HL-60 (cell line): Measurements from ENCODE around the gene ADGRG1.

Source experiments
- DNase-seq, 2 experiments: peaks; one replicate each; pipeline ENCODE4 v3.0.0-alpha.2; 2010 to 2020; ENCODE audit warnings: low read depth in 1 of 2, low spot score in 1 of 2
- H3K27ac ChIP-seq: fragments of 250-450 bp; sonication (Bioruptor Pico); replicated peaks from 2 replicates; pipeline ENCODE4 v1.5.1; 2020; ENCODE audit warnings: mild to moderate bottlenecking, moderate library complexity
- H3K27me3 ChIP-seq: fragments of 250-450 bp; sonication (Bioruptor Pico); 2 replicates; pipeline ENCODE4 v1.5.1; 2021; ENCODE audit warnings: mild to moderate bottlenecking, moderate library complexity; ENCODE audit not compliant: insufficient read depth, poor library complexity, severe bottlenecking
- H3K4me3 ChIP-seq: replicated peaks from 2 replicates; pipeline ENCODE4 v1.5.1; 2011; ENCODE audit warnings: mild to moderate bottlenecking, control low read depth, low read length; ENCODE audit not compliant: insufficient read depth
- GABPA ChIP-seq: IDR thresholded peaks from 2 replicates; pipeline ENCODE4 v1.6.1; 2012; ENCODE audit warnings: low read depth
- POLR2AphosphoS5 ChIP-seq: IDR thresholded peaks from 2 replicates; pipeline ENCODE4 v1.6.1; 2012; ENCODE audit warnings: low read depth
- SPI1 ChIP-seq: IDR thresholded peaks from 2 replicates; pipeline ENCODE4 v1.6.1; 2012; ENCODE audit warnings: low read depth, mild to moderate bottlenecking, borderline replicate concordance
- TF ChIP-seq, protein P1 (sequence below): IDR thresholded peaks from one replicate; pipeline ENCODE4 v1.5.1; 2011; ENCODE audit warnings: low read length, control low read depth, inconsistent platforms; ENCODE audit not compliant: insufficient read depth
- TF ChIP-seq, protein P2 (sequence below): IDR thresholded peaks from 2 replicates; pipeline ENCODE4 v1.6.1; 2012; ENCODE audit warnings: low read depth; ENCODE audit not compliant: insufficient replicate concordance

Gene ADGRG1

GRCh38 chr16:57615813-57616212, 12.6 kb upstream of the ADGRG1 start:
- Histone ChIP-seq H3K27ac (no peak overlapping the region), H3K4me3 (no peak overlapping the region), H3K27me3 (no peaks in the 10 kb centered on the region)
- TF ChIP-seq GABPA (no peak), SPI1 (no peak), POLR2AphosphoS5 (no peak)
- TF ChIP-seq, protein P1, sequence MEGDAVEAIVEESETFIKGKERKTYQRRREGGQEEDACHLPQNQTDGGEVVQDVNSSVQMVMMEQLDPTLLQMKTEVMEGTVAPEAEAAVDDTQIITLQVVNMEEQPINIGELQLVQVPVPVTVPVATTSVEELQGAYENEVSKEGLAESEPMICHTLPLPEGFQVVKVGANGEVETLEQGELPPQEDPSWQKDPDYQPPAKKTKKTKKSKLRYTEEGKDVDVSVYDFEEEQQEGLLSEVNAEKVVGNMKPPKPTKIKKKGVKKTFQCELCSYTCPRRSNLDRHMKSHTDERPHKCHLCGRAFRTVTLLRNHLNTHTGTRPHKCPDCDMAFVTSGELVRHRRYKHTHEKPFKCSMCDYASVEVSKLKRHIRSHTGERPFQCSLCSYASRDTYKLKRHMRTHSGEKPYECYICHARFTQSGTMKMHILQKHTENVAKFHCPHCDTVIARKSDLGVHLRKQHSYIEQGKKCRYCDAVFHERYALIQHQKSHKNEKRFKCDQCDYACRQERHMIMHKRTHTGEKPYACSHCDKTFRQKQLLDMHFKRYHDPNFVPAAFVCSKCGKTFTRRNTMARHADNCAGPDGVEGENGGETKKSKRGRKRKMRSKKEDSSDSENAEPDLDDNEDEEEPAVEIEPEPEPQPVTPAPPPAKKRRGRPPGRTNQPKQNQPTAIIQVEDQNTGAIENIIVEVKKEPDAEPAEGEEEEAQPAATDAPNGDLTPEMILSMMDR: no peak
- TF ChIP-seq, protein P2, sequence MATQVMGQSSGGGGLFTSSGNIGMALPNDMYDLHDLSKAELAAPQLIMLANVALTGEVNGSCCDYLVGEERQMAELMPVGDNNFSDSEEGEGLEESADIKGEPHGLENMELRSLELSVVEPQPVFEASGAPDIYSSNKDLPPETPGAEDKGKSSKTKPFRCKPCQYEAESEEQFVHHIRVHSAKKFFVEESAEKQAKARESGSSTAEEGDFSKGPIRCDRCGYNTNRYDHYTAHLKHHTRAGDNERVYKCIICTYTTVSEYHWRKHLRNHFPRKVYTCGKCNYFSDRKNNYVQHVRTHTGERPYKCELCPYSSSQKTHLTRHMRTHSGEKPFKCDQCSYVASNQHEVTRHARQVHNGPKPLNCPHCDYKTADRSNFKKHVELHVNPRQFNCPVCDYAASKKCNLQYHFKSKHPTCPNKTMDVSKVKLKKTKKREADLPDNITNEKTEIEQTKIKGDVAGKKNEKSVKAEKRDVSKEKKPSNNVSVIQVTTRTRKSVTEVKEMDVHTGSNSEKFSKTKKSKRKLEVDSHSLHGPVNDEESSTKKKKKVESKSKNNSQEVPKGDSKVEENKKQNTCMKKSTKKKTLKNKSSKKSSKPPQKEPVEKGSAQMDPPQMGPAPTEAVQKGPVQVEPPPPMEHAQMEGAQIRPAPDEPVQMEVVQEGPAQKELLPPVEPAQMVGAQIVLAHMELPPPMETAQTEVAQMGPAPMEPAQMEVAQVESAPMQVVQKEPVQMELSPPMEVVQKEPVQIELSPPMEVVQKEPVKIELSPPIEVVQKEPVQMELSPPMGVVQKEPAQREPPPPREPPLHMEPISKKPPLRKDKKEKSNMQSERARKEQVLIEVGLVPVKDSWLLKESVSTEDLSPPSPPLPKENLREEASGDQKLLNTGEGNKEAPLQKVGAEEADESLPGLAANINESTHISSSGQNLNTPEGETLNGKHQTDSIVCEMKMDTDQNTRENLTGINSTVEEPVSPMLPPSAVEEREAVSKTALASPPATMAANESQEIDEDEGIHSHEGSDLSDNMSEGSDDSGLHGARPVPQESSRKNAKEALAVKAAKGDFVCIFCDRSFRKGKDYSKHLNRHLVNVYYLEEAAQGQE: no peak
- no peak for DNase-seq

- H3K27ac ChIP-seq: no peak overlapping the region
- no peak overlapping the region for H3K4me3 ChIP-seq
- no peaks in the 10 kb centered on the region for H3K27me3 ChIP-seq
- TF ChIP-seq, protein P1: no peak
- TF ChIP-seq GABPA (no peak), POLR2AphosphoS5 (no peak), SPI1 (no peak)
- TF ChIP-seq, protein P2: no peak
- no peak for DNase-seq
These were observed 12.2 kb upstream of the ADGRG1 start for GRCh38 chr16:57616241-57616640.

GRCh38 chr16:57616876-57617275, 11.6 kb upstream of the ADGRG1 start:
- TF ChIP-seq POLR2AphosphoS5 (no peak), GABPA (no peak)
- TF ChIP-seq, protein P1: no peak
- H3K27ac ChIP-seq: no peak overlapping the region
- no peak for DNase-seq
- no peak overlapping the region for H3K4me3 ChIP-seq
- H3K27me3 ChIP-seq: no peaks in the 10 kb centered on the region

DNA sequence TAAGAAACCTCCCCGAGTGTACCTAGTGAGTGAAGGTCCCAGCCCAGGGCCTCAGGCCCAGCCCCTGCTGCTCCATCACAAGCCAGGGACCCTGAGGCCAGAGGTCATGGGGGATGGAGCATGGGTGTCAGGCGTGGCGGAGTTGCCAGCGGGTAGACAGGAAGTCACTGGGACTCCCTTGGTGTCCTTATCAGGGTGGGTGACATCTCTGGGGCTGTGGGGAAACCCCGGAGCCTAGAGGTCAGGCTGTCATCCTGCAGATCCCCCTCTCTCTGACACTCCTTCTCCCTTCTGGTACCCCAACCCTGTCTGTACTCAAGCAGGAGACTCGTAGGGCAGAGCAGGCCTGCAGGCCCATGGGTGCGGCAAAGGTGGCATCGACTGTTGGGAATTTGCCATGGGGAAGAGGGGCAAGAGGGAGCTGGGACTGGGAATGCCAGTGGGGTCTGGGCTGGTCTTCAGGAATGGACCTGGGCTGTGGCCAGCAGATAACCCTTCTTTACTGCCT, 10.8 kb upstream of the ADGRG1 start:
- DNase-seq: no peak
- TF ChIP-seq, protein P2: no peak
- TF ChIP-seq, protein P1: no peak
- TF ChIP-seq POLR2AphosphoS5 (no peak), SPI1 (no peak), GABPA (no peak)
- H3K27ac ChIP-seq: no peak overlapping the region
- no peaks in the 10 kb centered on the region for H3K27me3 ChIP-seq
- H3K4me3 ChIP-seq: no peak overlapping the region
